OCI-LY3 (cell line): Measurements from ENCODE around the gene ABCB6.

Experiments used
- CTCF ChIP-seq: fragments of 200-600, 300-600 bp; sonication (generic); IDR thresholded peaks from 2 replicates; pipeline ENCODE4 v1.5.1; 2014; ENCODE audit warnings: antibody characterized with exemption, low read length, low read depth
- EZH2phosphoT487 ChIP-seq: fragments of 200-600 bp; shearing (Covaris generic); IDR thresholded peaks from 2 replicates; pipeline ENCODE4 v1.6.1; 2018; ENCODE audit warnings: antibody characterized with exemption, mixed run types, low read depth

DNA sequence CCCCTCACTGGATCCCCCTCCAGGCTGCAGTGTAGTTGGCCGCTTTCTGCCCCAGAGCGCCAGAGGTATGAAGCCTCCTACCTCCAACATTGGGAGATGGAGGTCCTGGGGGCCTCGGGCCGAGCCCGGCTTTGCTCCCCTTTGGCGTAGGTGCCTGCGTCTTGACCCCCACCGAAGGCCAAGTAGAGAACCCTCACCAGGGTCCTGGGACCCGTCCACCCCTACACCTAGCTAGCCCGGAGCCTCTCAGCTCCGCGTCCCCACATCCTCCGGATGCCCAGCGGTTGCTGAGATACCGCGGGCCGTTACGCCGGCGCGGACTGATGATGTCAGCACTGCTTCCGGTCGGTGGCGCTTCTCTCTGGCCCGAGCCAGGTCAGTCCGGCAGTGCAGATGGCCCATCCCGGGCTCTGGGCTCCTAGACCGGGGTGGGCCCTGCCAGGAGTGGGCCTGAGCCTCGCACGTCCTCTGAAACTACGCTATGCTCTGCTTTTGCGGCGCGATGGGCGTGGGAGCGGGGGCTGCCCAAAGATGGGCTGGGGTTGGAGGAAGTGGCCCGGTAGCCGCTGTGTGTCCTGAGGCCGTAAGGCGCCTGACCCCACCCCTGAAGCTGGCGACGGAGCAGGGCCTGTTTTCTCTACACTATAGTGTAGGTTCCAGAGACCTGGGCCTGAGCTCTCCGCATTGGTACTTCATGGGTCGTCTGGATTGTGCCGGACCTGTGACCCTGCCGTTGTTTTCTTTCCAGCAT is 26.6 kb upstream of the ABCB6 start, which contains the start of the genes GLB1L and STK16:
- no peak for TF ChIP-seq CTCF
- no peak for TF ChIP-seq EZH2phosphoT487
